ENCODE measurements around the gene SERTAD3.
"Not testable (repeated sequence)": the region's sequence is repeated elsewhere in the genome, so short reads cannot be mapped to it uniquely, and the experiment has no call there.

SERTAD3 gene

GRCh38 chr19:40466219-40466984 is 22.3 kb upstream of the SERTAD3 start:
- DNase-seq: no peak
- no peak for TF ChIP-seq CTCF (IDR thresholded peaks at IDR 0.05; ENCODE audit: low read depth, low read length)
- Histone ChIP-seq H3K27me3 (peaks cover 16% of the 10 kb centered on the region), H3K9me3 (no peaks in the 10 kb centered on the region), H3K4me1 (peaks cover 12% of the 10 kb centered on the region), H3K4me3 (ENCODE audit: low read depth, low read length) (peak overlapping the region; percentile 41), H3K36me3 (no peaks in the 10 kb centered on the region)

GRCh38 chr19:40465557-40466218 is 21.6 kb upstream of the SERTAD3 start, which contains the start of gene BLVRB:
Gene BLVRB, minus strand, starts transcription at chr19:40465745. Its CDS starts 57 bp downstream, at chr19:40465688.
- DNase-seq: peak; percentile 100
- H3K27me3 ChIP-seq: peaks cover 16% of the 10 kb centered on the region
- peaks cover 12% of the 10 kb centered on the region for H3K4me1 ChIP-seq
- TF ChIP-seq CTCF (IDR thresholded peaks at IDR 0.05; ENCODE audit: low read depth, low read length): no peak
- H3K4me3 ChIP-seq (ENCODE audit: low read depth, low read length): peak within 1 kb of the TSS; percentile 62
- no peaks in the 10 kb centered on the region for H3K36me3 ChIP-seq
- no peaks in the 10 kb centered on the region for H3K9me3 ChIP-seq

GRCh38 chr19:40465025-40465556 is 21.0 kb upstream of the SERTAD3 start:
- Histone ChIP-seq H3K4me1 (peaks cover 12% of the 10 kb centered on the region), H3K4me3 (ENCODE audit: low read depth, low read length) (peak overlapping the region; percentile 62), H3K27me3 (peaks cover 16% of the 10 kb centered on the region), H3K9me3 (no peaks in the 10 kb centered on the region), H3K36me3 (no peaks in the 10 kb centered on the region)
- no peak for DNase-seq
- no peak for TF ChIP-seq CTCF (IDR thresholded peaks at IDR 0.05; ENCODE audit: low read depth, low read length)

- DNase-seq: peak; percentile 87
- Histone ChIP-seq H3K4me1 (peaks cover 12% of the 10 kb centered on the region), H3K36me3 (no peaks in the 10 kb centered on the region), H3K4me3 (ENCODE audit: low read depth, low read length) (no peak overlapping the region), H3K27me3 (peaks cover 16% of the 10 kb centered on the region), H3K9me3 (no peaks in the 10 kb centered on the region)
- peak; percentile 90 for TF ChIP-seq CTCF (IDR thresholded peaks at IDR 0.05; ENCODE audit: low read depth, low read length)
These were observed 20.2 kb upstream of the SERTAD3 start for GRCh38 chr19:40464059-40465024.

- not testable (repeated sequence) for DNase-seq; H3K4me3 ChIP-seq (ENCODE audit: low read depth, low read length); H3K9me3 ChIP-seq; H3K36me3 ChIP-seq
- H3K4me1 ChIP-seq: peaks cover 12% of the 10 kb centered on the region
- peaks cover 16% of the 10 kb centered on the region for H3K27me3 ChIP-seq
These were observed 19.5 kb upstream of the SERTAD3 start for GRCh38 chr19:40463587-40464037.

Measured in BE2C (cell line).